Measurements from ENCODE around the gene CNNM3. TPM values are rescaled to one million over a fixed set of nuclear protein-coding genes. Genes with fewer than 3 reads are reported as not detected.

Gene CNNM3
- total RNA-seq, 1 experiment from 2014 or later, result 7.0 TPM

GRCh38 chr2:96828436-96828835 is 12.4 kb downstream of the CNNM3 start:
- DNase-seq, result no peak
- no peak overlapping the region for H3K4me3 ChIP-seq (ENCODE audit: low read length)
- H3K4me2 ChIP-seq (ENCODE audit: low read depth, low read length, poor library complexity, severe bottlenecking), result no peak overlapping the region
- no peaks in the 10 kb centered on the region; the same call in 1 of the 2 replicates for H4K20me1 ChIP-seq (ENCODE audit: insufficient read depth, low read depth, low read length)
- peaks cover 5% of the 10 kb centered on the region for H3K4me1 ChIP-seq (ENCODE audit: low read length)
- H3K27ac ChIP-seq (ENCODE audit: low read length), result no peak overlapping the region
- no peaks in the 10 kb centered on the region; the same call in 1 of the 2 replicates for H3K36me3 ChIP-seq (ENCODE audit: insufficient read depth, low read length)
- no peaks in the 10 kb centered on the region for H3K9me2 ChIP-seq (replicated peaks; ENCODE audit: insufficient read depth, low read length)
- H3K9me3 ChIP-seq (ENCODE audit: low read length), result no peaks in the 10 kb centered on the region
- H3K27me3 ChIP-seq (ENCODE audit: low read length), result no peaks in the 10 kb centered on the region
- H3K79me2 ChIP-seq (ENCODE audit: low read length), result peaks cover 16% of the 10 kb centered on the region
- H2AFZ ChIP-seq (ENCODE audit: low read length), result no peak overlapping the region
- H3K9ac ChIP-seq (ENCODE audit: low read length), result no peak overlapping the region

- Histone ChIP-seq H3K9me2 (replicated peaks; ENCODE audit: insufficient read depth, low read length) (no peaks in the 10 kb centered on the region), H3K9ac (ENCODE audit: low read length) (no peak overlapping the region), H3K4me1 (ENCODE audit: low read length) (peaks cover 7% of the 10 kb centered on the region), H3K27ac (ENCODE audit: low read length) (no peak overlapping the region), H4K20me1 (ENCODE audit: insufficient read depth, low read depth, low read length) (no peaks in the 10 kb centered on the region; the same call in 1 of the 2 replicates), H3K4me3 (ENCODE audit: low read length) (no peak overlapping the region), H2AFZ (ENCODE audit: low read length) (no peak overlapping the region), H3K9me3 (ENCODE audit: low read length) (no peaks in the 10 kb centered on the region), H3K4me2 (ENCODE audit: low read depth, low read length, poor library complexity, severe bottlenecking) (no peak overlapping the region), H3K79me2 (ENCODE audit: low read length) (peaks cover 13% of the 10 kb centered on the region), H3K36me3 (ENCODE audit: insufficient read depth, low read length) (peaks cover 2% of the 10 kb centered on the region; the same call in 1 of the 2 replicates), H3K27me3 (ENCODE audit: low read length) (no peaks in the 10 kb centered on the region)
- DNase-seq, result no peak
These were observed 12.8 kb downstream of the CNNM3 start for GRCh38 chr2:96828874-96829273.

GRCh38 chr2:96830044-96830562 is 14.0 kb downstream of the CNNM3 start:
- Histone ChIP-seq H4K20me1 (ENCODE audit: insufficient read depth, low read depth, low read length) (no peaks in the 10 kb centered on the region), H3K9ac (ENCODE audit: low read length) (no peak overlapping the region), H3K4me2 (ENCODE audit: low read depth, low read length, poor library complexity, severe bottlenecking) (no peak overlapping the region), H3K4me3 (ENCODE audit: low read length) (no peak overlapping the region), H3K9me3 (ENCODE audit: low read length) (no peaks in the 10 kb centered on the region), H3K27me3 (ENCODE audit: low read length) (no peaks in the 10 kb centered on the region), H3K79me2 (ENCODE audit: low read length) (peaks cover 5% of the 10 kb centered on the region; the same call in 1 of the 2 replicates), H3K36me3 (ENCODE audit: insufficient read depth, low read length) (peaks cover 2% of the 10 kb centered on the region; the same call in 1 of the 2 replicates), H2AFZ (ENCODE audit: low read length) (no peak overlapping the region), H3K9me2 (replicated peaks; ENCODE audit: insufficient read depth, low read length) (no peaks in the 10 kb centered on the region), H3K4me1 (ENCODE audit: low read length) (peaks cover 7% of the 10 kb centered on the region), H3K27ac (ENCODE audit: low read length) (no peak overlapping the region)
- no peak for DNase-seq

- Histone ChIP-seq H3K4me2 (ENCODE audit: low read depth, low read length, poor library complexity, severe bottlenecking) (no peak overlapping the region), H3K27ac (ENCODE audit: low read length) (no peak overlapping the region), H3K79me2 (ENCODE audit: low read length) (no peaks in the 10 kb centered on the region), H3K36me3 (ENCODE audit: insufficient read depth, low read length) (peaks cover 2% of the 10 kb centered on the region; the same call in 1 of the 2 replicates), H3K4me1 (ENCODE audit: low read length) (peaks cover 7% of the 10 kb centered on the region), H4K20me1 (ENCODE audit: insufficient read depth, low read depth, low read length) (no peaks in the 10 kb centered on the region), H3K9me3 (ENCODE audit: low read length) (no peaks in the 10 kb centered on the region), H3K27me3 (ENCODE audit: low read length) (no peaks in the 10 kb centered on the region), H2AFZ (ENCODE audit: low read length) (no peak overlapping the region), H3K9ac (ENCODE audit: low read length) (no peak overlapping the region), H3K4me3 (ENCODE audit: low read length) (no peak overlapping the region), H3K9me2 (replicated peaks; ENCODE audit: insufficient read depth, low read length) (no peaks in the 10 kb centered on the region)
- no peak for DNase-seq
These were observed 15.6 kb downstream of the CNNM3 start for GRCh38 chr2:96831679-96832078.

- Histone ChIP-seq H3K79me2 (ENCODE audit: low read length) (no peaks in the 10 kb centered on the region), H2AFZ (ENCODE audit: low read length) (no peak overlapping the region), H3K4me3 (ENCODE audit: low read length) (no peak overlapping the region), H3K4me2 (ENCODE audit: low read depth, low read length, poor library complexity, severe bottlenecking) (no peak overlapping the region), H4K20me1 (ENCODE audit: insufficient read depth, low read depth, low read length) (no peaks in the 10 kb centered on the region), H3K4me1 (ENCODE audit: low read length) (peaks cover 7% of the 10 kb centered on the region), H3K36me3 (ENCODE audit: insufficient read depth, low read length) (peaks cover 6% of the 10 kb centered on the region; the same call in 1 of the 2 replicates), H3K9ac (ENCODE audit: low read length) (no peak overlapping the region), H3K9me3 (ENCODE audit: low read length) (no peaks in the 10 kb centered on the region), H3K27me3 (ENCODE audit: low read length) (no peaks in the 10 kb centered on the region), H3K27ac (ENCODE audit: low read length) (no peak overlapping the region), H3K9me2 (replicated peaks; ENCODE audit: insufficient read depth, low read length) (no peaks in the 10 kb centered on the region)
- DNase-seq, result no peak
These were observed 16.3 kb downstream of the CNNM3 start for GRCh38 chr2:96832408-96832753.

GRCh38 chr2:96832754-96833507 is 16.9 kb downstream of the CNNM3 start:
- no peaks in the 10 kb centered on the region for H3K9me2 ChIP-seq (replicated peaks; ENCODE audit: insufficient read depth, low read length)
- H3K27ac ChIP-seq (ENCODE audit: low read length), result no peak overlapping the region
- H3K9me3 ChIP-seq (ENCODE audit: low read length), result no peaks in the 10 kb centered on the region
- DNase-seq, result no peak
- H3K27me3 ChIP-seq (ENCODE audit: low read length), result no peaks in the 10 kb centered on the region
- peaks cover 7% of the 10 kb centered on the region for H3K4me1 ChIP-seq (ENCODE audit: low read length)
- H3K4me2 ChIP-seq (ENCODE audit: low read depth, low read length, poor library complexity, severe bottlenecking), result no peak overlapping the region
- H4K20me1 ChIP-seq (ENCODE audit: insufficient read depth, low read depth, low read length), result no peaks in the 10 kb centered on the region
- no peak overlapping the region for H2AFZ ChIP-seq (ENCODE audit: low read length)
- H3K9ac ChIP-seq (ENCODE audit: low read length), result no peak overlapping the region
- no peak overlapping the region for H3K4me3 ChIP-seq (ENCODE audit: low read length)
- peaks cover 8% of the 10 kb centered on the region; the same call in 1 of the 2 replicates for H3K36me3 ChIP-seq (ENCODE audit: insufficient read depth, low read length)
- H3K79me2 ChIP-seq (ENCODE audit: low read length), result no peaks in the 10 kb centered on the region

GRCh38 chr2:96835830-96836229 is 19.8 kb downstream of the CNNM3 start:
- H3K79me2 ChIP-seq (ENCODE audit: low read length), result no peaks in the 10 kb centered on the region
- H3K4me2 ChIP-seq (ENCODE audit: low read depth, low read length, poor library complexity, severe bottlenecking), result no peak overlapping the region
- no peaks in the 10 kb centered on the region for H3K9me3 ChIP-seq (ENCODE audit: low read length)
- DNase-seq, result no peak
- no peak overlapping the region for H3K27ac ChIP-seq (ENCODE audit: low read length)
- H4K20me1 ChIP-seq (ENCODE audit: insufficient read depth, low read depth, low read length), result no peaks in the 10 kb centered on the region
- H3K9ac ChIP-seq (ENCODE audit: low read length), result no peak overlapping the region
- H3K27me3 ChIP-seq (ENCODE audit: low read length), result no peaks in the 10 kb centered on the region
- no peak overlapping the region for H2AFZ ChIP-seq (ENCODE audit: low read length)
- no peaks in the 10 kb centered on the region for H3K9me2 ChIP-seq (replicated peaks; ENCODE audit: insufficient read depth, low read length)
- peaks cover 8% of the 10 kb centered on the region; the same call in 1 of the 2 replicates for H3K36me3 ChIP-seq (ENCODE audit: insufficient read depth, low read length)
- H3K4me3 ChIP-seq (ENCODE audit: low read length), result no peak overlapping the region
- H3K4me1 ChIP-seq (ENCODE audit: low read length), result peaks cover 27% of the 10 kb centered on the region

GRCh38 chr2:96837575-96837974 is 21.5 kb downstream of the CNNM3 start:
- H3K4me1 ChIP-seq (ENCODE audit: low read length), result peaks cover 27% of the 10 kb centered on the region
- peaks cover 8% of the 10 kb centered on the region; the same call in 1 of the 2 replicates for H3K36me3 ChIP-seq (ENCODE audit: insufficient read depth, low read length)
- no peaks in the 10 kb centered on the region for H3K9me3 ChIP-seq (ENCODE audit: low read length)
- H3K79me2 ChIP-seq (ENCODE audit: low read length), result no peaks in the 10 kb centered on the region
- no peaks in the 10 kb centered on the region for H3K9me2 ChIP-seq (replicated peaks; ENCODE audit: insufficient read depth, low read length)
- no peaks in the 10 kb centered on the region for H4K20me1 ChIP-seq (ENCODE audit: insufficient read depth, low read depth, low read length)
- H2AFZ ChIP-seq (ENCODE audit: low read length), result no peak overlapping the region
- no peak overlapping the region for H3K27ac ChIP-seq (ENCODE audit: low read length)
- no peak overlapping the region for H3K4me2 ChIP-seq (ENCODE audit: low read depth, low read length, poor library complexity, severe bottlenecking)
- H3K9ac ChIP-seq (ENCODE audit: low read length), result no peak overlapping the region
- no peaks in the 10 kb centered on the region for H3K27me3 ChIP-seq (ENCODE audit: low read length)
- H3K4me3 ChIP-seq (ENCODE audit: low read length), result no peak overlapping the region
- no peak for DNase-seq
